GM23248 (cell line): ENCODE results near the gene MACROD2.

Experiments
- EZH2 ChIP-seq: fragments of 200-600 bp; sonication (generic); IDR thresholded peaks from 2 replicates; pipeline ENCODE4 v1.6.1; 2018; ENCODE audit warnings: antibody characterized with exemption, mild to moderate bottlenecking; ENCODE audit not compliant: insufficient read depth, poor library complexity, severe bottlenecking
- EZH2phosphoT487 ChIP-seq: fragments of 200-600 bp; sonication (generic); IDR thresholded peaks from 2 replicates; pipeline ENCODE4 v1.6.1; 2018; ENCODE audit warnings: antibody characterized with exemption, moderate library complexity, mild to moderate bottlenecking, low read depth; ENCODE audit not compliant: insufficient read depth

DNA sequence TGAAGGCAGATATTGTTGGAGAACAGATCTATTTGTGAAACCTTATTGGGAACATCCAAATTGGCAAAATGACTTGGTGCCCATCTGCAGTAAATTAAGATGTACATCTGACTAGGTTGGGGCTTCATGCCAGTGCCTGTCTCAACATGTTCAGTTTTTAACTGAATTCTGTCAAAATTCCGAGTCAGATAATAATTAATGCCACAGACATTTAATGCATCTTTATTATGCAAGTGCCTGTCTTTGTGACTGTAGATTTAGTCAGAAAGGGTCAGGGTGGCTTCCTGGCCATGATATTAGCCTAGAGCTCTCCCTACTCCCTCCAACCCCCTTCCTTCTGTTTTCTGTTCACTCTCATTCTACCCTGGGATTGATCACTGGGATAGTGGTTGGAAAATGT is 541.4 kb downstream of the MACROD2 start:
- TF ChIP-seq EZH2 (no peak), EZH2phosphoT487 (no peak)
